ENCODE data around the gene ZNRF4.

Gene ZNRF4

GRCh38 chr19:5492635-5493409, 37.6 kb downstream of the ZNRF4 start:
- no peaks in the 10 kb centered on the region for H3K36me3 ChIP-seq (replicated peaks; ENCODE audit: insufficient read depth, low read length)
- H3F3A ChIP-seq (ENCODE audit: insufficient read depth, low read length): no peaks in the 10 kb centered on the region
- H3K9me3 ChIP-seq (replicated peaks; ENCODE audit: insufficient read depth, low read length): no peaks in the 10 kb centered on the region
- no peak overlapping the region for H2AFZ ChIP-seq (ENCODE audit: low read length)
- no peak for DNase-seq
- no peaks in the 10 kb centered on the region for H4K20me1 ChIP-seq (ENCODE audit: insufficient read depth, low read length)
- no peaks in the 10 kb centered on the region for H3K4me1 ChIP-seq (ENCODE audit: low read length)
- peaks cover 94% of the 10 kb centered on the region for H3K27me3 ChIP-seq (replicated peaks; ENCODE audit: insufficient read depth, low read length)
- no peak overlapping the region for H3K4me3 ChIP-seq (ENCODE audit: low read length)
- H3K27ac ChIP-seq (ENCODE audit: low read length): no peak overlapping the region
- H3K9me2 ChIP-seq (replicated peaks; ENCODE audit: insufficient read depth, low read length): no peaks in the 10 kb centered on the region
- peak; percentile 84 for TF ChIP-seq EZH2 (optimal IDR thresholded peaks at IDR 0.05; ENCODE audit: low read depth, low read length)
- TF ChIP-seq CTCF (IDR thresholded peaks at IDR 0.05; ENCODE audit: low read length): no peak
- H3K79me2 ChIP-seq (ENCODE audit: low read length): no peaks in the 10 kb centered on the region
- H3K9ac ChIP-seq (ENCODE audit: low read length): no peak overlapping the region
- H3K4me2 ChIP-seq (ENCODE audit: low read depth, low read length): no peak overlapping the region

GRCh38 chr19:5494773-5495172, 39.6 kb downstream of the ZNRF4 start:
- no peak overlapping the region for H3K4me3 ChIP-seq (ENCODE audit: low read length)
- H3K9me2 ChIP-seq (replicated peaks; ENCODE audit: insufficient read depth, low read length): no peaks in the 10 kb centered on the region
- no peak overlapping the region for H3K9ac ChIP-seq (ENCODE audit: low read length)
- no peaks in the 10 kb centered on the region for H3K79me2 ChIP-seq (ENCODE audit: low read length)
- no peak overlapping the region for H3K27ac ChIP-seq (ENCODE audit: low read length)
- H3K4me2 ChIP-seq (ENCODE audit: low read depth, low read length): no peak overlapping the region
- H3K4me1 ChIP-seq (ENCODE audit: low read length): no peaks in the 10 kb centered on the region
- H3K36me3 ChIP-seq (replicated peaks; ENCODE audit: insufficient read depth, low read length): no peaks in the 10 kb centered on the region
- no peak for DNase-seq
- TF ChIP-seq EZH2 (optimal IDR thresholded peaks at IDR 0.05; ENCODE audit: low read depth, low read length): no peak
- TF ChIP-seq CTCF (IDR thresholded peaks at IDR 0.05; ENCODE audit: low read length): no peak
- no peak for TF ChIP-seq EZH2phosphoT487 (IDR thresholded peaks at IDR 0.05; ENCODE audit: low read length)
- no peaks in the 10 kb centered on the region for H4K20me1 ChIP-seq (ENCODE audit: insufficient read depth, low read length)
- no peaks in the 10 kb centered on the region for H3K9me3 ChIP-seq (replicated peaks; ENCODE audit: insufficient read depth, low read length)
- no peaks in the 10 kb centered on the region for H3F3A ChIP-seq (ENCODE audit: insufficient read depth, low read length)
- peaks cover 93% of the 10 kb centered on the region for H3K27me3 ChIP-seq (replicated peaks; ENCODE audit: insufficient read depth, low read length)
- no peak overlapping the region for H2AFZ ChIP-seq (ENCODE audit: low read length)

GRCh38 chr19:5495792-5496191, 40.6 kb downstream of the ZNRF4 start:
- H3K4me1 ChIP-seq (ENCODE audit: low read length): no peaks in the 10 kb centered on the region
- no peak for DNase-seq
- TF ChIP-seq EZH2phosphoT487 (IDR thresholded peaks at IDR 0.05; ENCODE audit: low read length): no peak
- TF ChIP-seq CTCF (IDR thresholded peaks at IDR 0.05; ENCODE audit: low read length): no peak
- TF ChIP-seq EZH2 (optimal IDR thresholded peaks at IDR 0.05; ENCODE audit: low read depth, low read length): no peak
- no peak overlapping the region for H2AFZ ChIP-seq (ENCODE audit: low read length)
- H3K36me3 ChIP-seq (replicated peaks; ENCODE audit: insufficient read depth, low read length): no peaks in the 10 kb centered on the region
- no peak overlapping the region for H3K27ac ChIP-seq (ENCODE audit: low read length)
- H3K4me3 ChIP-seq (ENCODE audit: low read length): no peak overlapping the region
- no peak overlapping the region for H3K4me2 ChIP-seq (ENCODE audit: low read depth, low read length)
- peaks cover 91% of the 10 kb centered on the region for H3K27me3 ChIP-seq (replicated peaks; ENCODE audit: insufficient read depth, low read length)
- H3K9me2 ChIP-seq (replicated peaks; ENCODE audit: insufficient read depth, low read length): no peaks in the 10 kb centered on the region
- no peak overlapping the region for H3K9ac ChIP-seq (ENCODE audit: low read length)
- H3K9me3 ChIP-seq (replicated peaks; ENCODE audit: insufficient read depth, low read length): no peaks in the 10 kb centered on the region
- H3K79me2 ChIP-seq (ENCODE audit: low read length): no peaks in the 10 kb centered on the region
- no peaks in the 10 kb centered on the region for H4K20me1 ChIP-seq (ENCODE audit: insufficient read depth, low read length)
- H3F3A ChIP-seq (ENCODE audit: insufficient read depth, low read length): no peaks in the 10 kb centered on the region

All from MM.1S (cell line).